ENCODE results near the gene TCF4.

The TCF4 gene

DNA sequence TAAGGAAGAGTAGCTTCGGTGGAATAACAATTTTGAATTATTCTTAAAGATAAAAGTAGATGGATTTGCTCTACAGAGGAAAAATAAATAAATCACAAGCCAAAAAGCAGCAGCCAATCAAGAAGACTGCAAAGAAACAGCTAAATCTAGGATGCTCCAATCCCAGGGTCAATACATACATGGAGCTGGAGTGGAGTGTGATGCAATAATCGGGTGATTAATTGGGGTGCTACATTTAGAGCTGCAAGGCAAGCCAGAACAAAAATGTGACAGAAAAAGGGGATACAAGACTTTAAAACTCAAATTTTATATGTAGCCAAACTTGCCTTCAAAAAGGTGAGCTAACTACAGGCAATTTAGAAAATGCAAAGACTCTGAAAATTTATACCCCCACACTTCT, 215.8 kb downstream of the TCF4 start:
- TF ChIP-seq, protein P1, sequence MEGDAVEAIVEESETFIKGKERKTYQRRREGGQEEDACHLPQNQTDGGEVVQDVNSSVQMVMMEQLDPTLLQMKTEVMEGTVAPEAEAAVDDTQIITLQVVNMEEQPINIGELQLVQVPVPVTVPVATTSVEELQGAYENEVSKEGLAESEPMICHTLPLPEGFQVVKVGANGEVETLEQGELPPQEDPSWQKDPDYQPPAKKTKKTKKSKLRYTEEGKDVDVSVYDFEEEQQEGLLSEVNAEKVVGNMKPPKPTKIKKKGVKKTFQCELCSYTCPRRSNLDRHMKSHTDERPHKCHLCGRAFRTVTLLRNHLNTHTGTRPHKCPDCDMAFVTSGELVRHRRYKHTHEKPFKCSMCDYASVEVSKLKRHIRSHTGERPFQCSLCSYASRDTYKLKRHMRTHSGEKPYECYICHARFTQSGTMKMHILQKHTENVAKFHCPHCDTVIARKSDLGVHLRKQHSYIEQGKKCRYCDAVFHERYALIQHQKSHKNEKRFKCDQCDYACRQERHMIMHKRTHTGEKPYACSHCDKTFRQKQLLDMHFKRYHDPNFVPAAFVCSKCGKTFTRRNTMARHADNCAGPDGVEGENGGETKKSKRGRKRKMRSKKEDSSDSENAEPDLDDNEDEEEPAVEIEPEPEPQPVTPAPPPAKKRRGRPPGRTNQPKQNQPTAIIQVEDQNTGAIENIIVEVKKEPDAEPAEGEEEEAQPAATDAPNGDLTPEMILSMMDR (IDR thresholded peaks at IDR 0.05; ENCODE audit: low read depth, low read length), result no peak
- H3K4me3 ChIP-seq (ENCODE audit: low read depth, low read length), result no peak overlapping the region
- in situ Hi-C loops (cut with HindIII; ENCODE audit: low sequenced_read_pairs), result no loop called here
- DNase-seq (ENCODE audit: low read depth, low spot score), result no peak

DNA sequence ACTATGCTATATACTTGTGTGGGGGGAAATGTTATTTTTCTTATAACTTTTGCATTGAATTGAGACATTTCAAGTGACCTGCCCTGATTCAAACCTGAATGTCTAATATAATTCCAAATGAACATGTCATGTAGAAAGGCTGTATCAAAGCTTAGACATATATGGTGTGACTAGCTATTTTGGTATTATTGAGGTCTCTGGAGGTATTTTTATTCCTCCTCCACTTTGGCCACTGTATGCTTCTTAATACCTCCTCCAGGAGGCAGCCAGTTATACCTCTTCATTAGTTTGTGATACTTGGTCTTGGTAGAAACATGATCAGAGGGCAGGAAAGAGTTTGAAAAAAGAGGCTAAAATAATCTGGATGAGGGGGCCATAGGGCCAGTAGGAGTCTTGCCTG, 217.1 kb downstream of the TCF4 start:
- in situ Hi-C loops (cut with HindIII; ENCODE audit: low sequenced_read_pairs), result no loop called here
- no peak overlapping the region for H3K4me3 ChIP-seq (ENCODE audit: low read depth, low read length)
- TF ChIP-seq, protein P1 (IDR thresholded peaks at IDR 0.05; ENCODE audit: low read depth, low read length), result no peak
- DNase-seq (ENCODE audit: low read depth, low spot score), result no peak

DNA sequence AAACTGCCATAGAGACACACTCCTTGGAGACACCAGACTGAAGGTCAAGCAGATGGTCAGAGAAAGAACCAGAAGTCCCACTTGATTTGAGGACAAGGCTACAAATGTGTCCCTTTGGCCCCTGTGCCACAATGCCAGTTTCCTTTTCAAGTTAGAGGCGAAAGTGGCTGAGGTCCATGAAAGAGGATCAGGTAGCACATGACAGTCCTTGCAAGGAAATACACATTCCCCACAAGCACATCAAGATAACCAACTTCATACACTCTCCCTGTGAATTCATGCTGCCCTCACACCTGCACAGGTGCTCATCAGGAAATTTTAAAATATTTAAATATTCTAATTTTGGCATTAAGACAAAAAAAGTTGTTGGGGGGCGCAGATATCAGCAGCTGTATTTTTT, 218.6 kb downstream of the TCF4 start:
- TF ChIP-seq, protein P1 (IDR thresholded peaks at IDR 0.05; ENCODE audit: low read depth, low read length), result no peak
- no peak for DNase-seq (ENCODE audit: low read depth, low spot score)
- in situ Hi-C loops (cut with HindIII; ENCODE audit: low sequenced_read_pairs), result no loop called here
- no peak overlapping the region for H3K4me3 ChIP-seq (ENCODE audit: low read depth, low read length)

DNA sequence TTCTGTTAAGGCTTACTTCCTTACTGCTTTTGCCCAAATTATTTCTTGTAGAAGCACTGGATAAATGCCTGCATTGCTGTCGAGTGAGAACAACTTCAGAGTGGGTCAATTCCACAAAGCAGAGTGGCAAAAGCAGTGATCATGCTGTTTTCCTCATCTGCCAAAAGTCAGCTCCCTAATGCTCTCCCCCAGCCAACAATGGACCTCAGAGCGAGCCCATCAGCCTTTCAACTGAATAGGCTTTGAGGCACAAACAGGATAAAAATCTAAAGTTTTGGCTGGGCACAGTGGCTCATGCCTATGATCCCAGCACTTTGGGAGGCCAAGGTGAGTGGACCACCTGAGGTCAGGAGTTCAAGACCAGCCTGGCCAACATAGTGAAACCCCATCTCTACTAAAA, 222.7 kb downstream of the TCF4 start:
- no peak for DNase-seq (ENCODE audit: low read depth, low spot score)
- TF ChIP-seq, protein P1 (IDR thresholded peaks at IDR 0.05; ENCODE audit: low read depth, low read length), result no peak
- in situ Hi-C loops (cut with HindIII; ENCODE audit: low sequenced_read_pairs), result no loop called here
- no peak overlapping the region for H3K4me3 ChIP-seq (ENCODE audit: low read depth, low read length)

DNA sequence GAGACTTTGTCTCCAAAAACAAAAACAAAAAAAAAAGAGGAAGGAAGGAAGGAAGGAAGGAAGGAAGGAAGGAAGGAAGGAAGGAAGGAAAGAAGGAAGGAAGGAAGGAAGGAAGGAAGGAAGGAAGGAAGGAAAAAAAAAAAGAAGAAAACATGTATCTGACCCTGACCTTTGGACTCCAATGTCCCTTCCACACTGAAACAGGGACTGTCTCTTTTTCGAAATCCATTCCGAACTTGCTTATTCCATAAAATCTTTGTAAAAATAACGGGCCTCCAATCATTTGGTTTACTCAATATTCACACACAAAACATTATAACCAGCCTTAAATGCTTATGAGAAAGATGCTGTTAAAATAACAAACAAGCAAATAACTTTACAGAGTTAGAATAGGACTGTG, 225.7 kb downstream of the TCF4 start:
- in situ Hi-C loops (cut with HindIII; ENCODE audit: low sequenced_read_pairs), result no loop called here
- no peak for DNase-seq (ENCODE audit: low read depth, low spot score)
- TF ChIP-seq, protein P1 (IDR thresholded peaks at IDR 0.05; ENCODE audit: low read depth, low read length), result no peak
- no peak overlapping the region for H3K4me3 ChIP-seq (ENCODE audit: low read depth, low read length)

DNA sequence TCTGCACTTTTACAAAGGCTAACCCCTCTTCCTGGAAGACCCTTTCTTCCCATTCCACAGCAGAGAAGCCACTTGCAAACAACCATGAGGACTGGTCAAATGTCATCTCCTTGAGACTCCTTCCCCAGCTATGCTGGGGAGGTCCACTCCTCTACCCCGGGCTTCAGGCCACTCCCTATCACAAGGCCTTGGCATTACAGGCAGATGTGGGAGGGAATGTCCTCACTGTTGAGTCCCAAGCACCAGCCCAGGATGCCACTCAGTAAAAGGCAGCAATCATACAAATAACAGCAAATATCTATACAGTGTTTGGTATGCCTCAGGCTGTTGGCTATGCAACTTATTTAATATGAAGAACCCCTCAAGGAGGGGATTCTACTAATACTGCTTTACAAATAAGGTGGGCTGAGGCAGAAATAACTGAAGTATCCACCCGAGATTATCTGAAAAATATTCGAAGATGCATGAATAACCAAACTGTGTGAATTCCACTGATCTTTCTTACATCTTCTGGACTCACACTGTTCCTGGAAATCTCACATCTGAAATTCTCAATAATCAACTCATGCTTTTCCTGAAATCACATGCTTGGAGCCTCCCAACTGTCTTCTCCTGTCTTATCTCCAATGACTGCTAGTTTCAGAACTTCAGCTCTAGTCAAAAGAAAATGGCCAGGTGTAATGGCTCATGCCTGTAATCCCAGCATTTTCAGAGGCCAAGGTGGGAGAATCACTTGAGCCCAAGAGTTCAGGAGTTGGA, 226.3 kb downstream of the TCF4 start:
- no peak for DNase-seq (ENCODE audit: low read depth, low spot score)
- in situ Hi-C loops (cut with HindIII; ENCODE audit: low sequenced_read_pairs), result no loop called here
- no peak overlapping the region for H3K4me3 ChIP-seq (ENCODE audit: low read depth, low read length)
- TF ChIP-seq, protein P1 (IDR thresholded peaks at IDR 0.05; ENCODE audit: low read depth, low read length), result no peak

Measured in astrocyte of the spinal cord (primary cell).